Spinal cord (tissue), 10 donors: ENCODE results near the gene SPACA5B. TPM values are rescaled to one million over a fixed set of nuclear protein-coding genes. Genes with fewer than 3 reads are reported as not detected.
"Not testable (repeated sequence)": the region's sequence is repeated elsewhere in the genome, so short reads cannot be mapped to it uniquely, and the experiment has no call there.

Source experiments
- DNase-seq, 6 donors: peaks; one replicate each; pipeline versions ENCODE4 v3.0.0 to v3.0.0-alpha.2; 2013 to 2015; ENCODE audit warnings: low spot score in 6 of 6, low read depth in 4 of 6
- H3K27ac ChIP-seq: one replicate; pipeline ENCODE4 v1.5.1; 2013; ENCODE audit warnings: low read depth, low read length, control low read depth
- H3K27me3 ChIP-seq: one replicate; pipeline ENCODE4 v1.6.1; 2013; ENCODE audit warnings: low read length; ENCODE audit not compliant: control insufficient read depth, insufficient read depth
- H3K36me3 ChIP-seq: one replicate; pipeline ENCODE4 v1.6.1; 2013; ENCODE audit warnings: low read length; ENCODE audit not compliant: control insufficient read depth, insufficient read depth
- H3K4me1 ChIP-seq: one replicate; pipeline ENCODE4 v1.6.1; 2013; ENCODE audit warnings: low read length; ENCODE audit not compliant: control insufficient read depth, insufficient read depth
- H3K4me3 ChIP-seq: one replicate; pipeline ENCODE4 v1.5.1; 2013; ENCODE audit warnings: low read depth, low read length, control low read depth
- H3K9me3 ChIP-seq: one replicate; pipeline ENCODE4 v1.6.1; 2013; ENCODE audit warnings: low read length; ENCODE audit not compliant: control insufficient read depth, insufficient read depth
- WGBS: methylation state at CpG from one replicate; pipeline ENCODE4 v1.1.5; 2013; ENCODE audit warnings: missing lambda C conversion rate; ENCODE audit not compliant: insufficient coverage; 5-methylcytosine and 5-hydroxymethylcytosine counted together
- polyA plus RNA-seq, 2 donors: library from polyadenylated mRNA; unstranded; fragments of 120-200 nt; gene quantifications; one replicate each; pipeline ENCODE4 v1.2.1, GENCODE V29; 2013; ENCODE audit not compliant: insufficient read length in 2 of 2
- total RNA-seq, 2 donors: library from RNA; depleted of rRNA in 1 of 2; stranded (reverse); fragments of 120-200 nt in 1 of 2; fragments of >200 nt in 1 of 2; gene quantifications; one replicate each; pipeline versions ENCODE4 v1.2.3 to v1.2.4, GENCODE V29; 2013 to 2014
- donor health status: healthy.

Gene SPACA5B
- total and polyA plus RNA-seq, 4 donors, result not detected

- no CpG with 5 or more reads among the region's 2 CpGs for WGBS
- DNase-seq, H3K27me3 ChIP-seq, H3K36me3 ChIP-seq, H3K4me3 ChIP-seq, H3K27ac ChIP-seq, H3K4me1 ChIP-seq, H3K9me3 ChIP-seq: not testable (repeated sequence)
Observed at GRCh38 chrX:48132308-48132844, 1.9 kb downstream of the SPACA5B start.

GRCh38 chrX:48139076-48139475, 8.7 kb downstream of the SPACA5B start:
- not testable (repeated sequence) for H3K9me3 ChIP-seq, H3K27ac ChIP-seq, H3K4me1 ChIP-seq, DNase-seq, H3K4me3 ChIP-seq, H3K27me3 ChIP-seq, H3K36me3 ChIP-seq
- 83% methylated on average over 2 of the region's 33 CpGs for WGBS

GRCh38 chrX:48141810-48142508, 11.5 kb downstream of the SPACA5B start:
- not testable (repeated sequence) for DNase-seq, H3K36me3 ChIP-seq, H3K4me1 ChIP-seq, H3K27me3 ChIP-seq, H3K27ac ChIP-seq, H3K9me3 ChIP-seq, H3K4me3 ChIP-seq
- WGBS, result no CpG with 5 or more reads among the region's 2 CpGs

GRCh38 chrX:48142697-48143096, 12.3 kb downstream of the SPACA5B start:
- not testable (repeated sequence) for H3K27ac ChIP-seq, H3K27me3 ChIP-seq, H3K4me3 ChIP-seq, H3K36me3 ChIP-seq, H3K9me3 ChIP-seq, H3K4me1 ChIP-seq, DNase-seq
- 64% methylated on average over 9 of the region's 11 CpGs for WGBS

- 77% methylated on average over 9 of the region's 10 CpGs for WGBS
- H3K27me3 ChIP-seq, result no peaks in the 10 kb centered on the region
Observed at GRCh38 chrX:48153769-48154168, 23.3 kb downstream of the SPACA5B start.

GRCh38 chrX:48154796-48155195, 24.4 kb downstream of the SPACA5B start:
- no peaks in the 10 kb centered on the region for H3K36me3 ChIP-seq
- 82% methylated on average over 2 of the region's 2 CpGs for WGBS
- no peaks in the 10 kb centered on the region for H3K27me3 ChIP-seq

More at GRCh38 chrX:48153769-48154168, 23.3 kb downstream of the SPACA5B start:
- Histone ChIP-seq H3K27ac (no peak overlapping the region), H3K4me1 (no peaks in the 10 kb centered on the region), H3K9me3 (no peaks in the 10 kb centered on the region), H3K36me3 (no peaks in the 10 kb centered on the region), H3K4me3 (no peak overlapping the region)
- DNase-seq, result no peak

GRCh38 chrX:48156014-48156413, 25.6 kb downstream of the SPACA5B start:
- Histone ChIP-seq H3K36me3 (no peaks in the 10 kb centered on the region), H3K27me3 (no peaks in the 10 kb centered on the region), H3K9me3 (no peaks in the 10 kb centered on the region), H3K4me1 (no peaks in the 10 kb centered on the region), H3K27ac (no peak overlapping the region), H3K4me3 (no peak overlapping the region)
- DNase-seq, result no peak
- 84% methylated on average over 11 of the region's 12 CpGs for WGBS

More at GRCh38 chrX:48154796-48155195, 24.4 kb downstream of the SPACA5B start:
- no peak for DNase-seq
- Histone ChIP-seq H3K4me1 (no peaks in the 10 kb centered on the region), H3K4me3 (no peak overlapping the region), H3K27ac (no peak overlapping the region), H3K9me3 (no peaks in the 10 kb centered on the region)

GRCh38 chrX:48165241-48165640, 34.8 kb downstream of the SPACA5B start:
- Histone ChIP-seq H3K4me1 (no peaks in the 10 kb centered on the region), H3K9me3 (no peaks in the 10 kb centered on the region), H3K4me3 (no peak overlapping the region), H3K27ac (no peak overlapping the region), H3K36me3 (no peaks in the 10 kb centered on the region), H3K27me3 (no peaks in the 10 kb centered on the region)
- 81% methylated on average over 6 of the region's 12 CpGs for WGBS
- DNase-seq, result no peak

- H3K36me3 ChIP-seq, H3K4me3 ChIP-seq, H3K9me3 ChIP-seq, H3K27me3 ChIP-seq, H3K27ac ChIP-seq, H3K4me1 ChIP-seq, DNase-seq: not testable (repeated sequence)
- WGBS, result 100% methylated on average over 2 of the region's 7 CpGs
Observed at GRCh38 chrX:48166322-48166721, 35.9 kb downstream of the SPACA5B start.

- 85% methylated on average over 3 of the region's 4 CpGs for WGBS
- H3K9me3 ChIP-seq, result no peaks in the 10 kb centered on the region
Observed at GRCh38 chrX:48179691-48180090, 49.3 kb downstream of the SPACA5B start.

More at GRCh38 chrX:48179691-48180090, 49.3 kb downstream of the SPACA5B start:
- Histone ChIP-seq H3K4me1 (no peaks in the 10 kb centered on the region), H3K27ac (no peak overlapping the region), H3K27me3 (no peaks in the 10 kb centered on the region), H3K4me3 (no peak overlapping the region), H3K36me3 (no peaks in the 10 kb centered on the region)
- DNase-seq, result no peak
